SK-N-MC (cell line): ENCODE measurements around the gene CLN3.
"Not testable (repeated sequence)": the region's sequence is repeated elsewhere in the genome, so short reads cannot be mapped to it uniquely, and the experiment has no call there.

ENCODE experiments used
- DNase-seq: peaks from one replicate; pipeline ENCODE4 v3.0.0-alpha.2; 2011; ENCODE audit warnings: low read depth, low spot score
- H3K27ac ChIP-seq: fragments of 200-600 bp; sonication (generic); 2 replicates; pipeline ENCODE4 v1.5.1; 2016; ENCODE audit warnings: mixed run types
- H3K36me3 ChIP-seq: fragments of 200-600 bp; sonication (generic); 2 replicates; pipeline ENCODE4 v1.6.1; 2017; ENCODE audit warnings: antibody characterized with exemption, low read length, mixed read lengths; ENCODE audit not compliant: insufficient read depth
- H3K4me3 ChIP-seq: fragments of 200-600 bp; sonication (generic); 2 replicates; pipeline ENCODE4 v1.5.1; 2016
- H3K9ac ChIP-seq: fragments of 200-600 bp; sonication (generic); 2 replicates; pipeline ENCODE4 v1.8.0; 2017; ENCODE audit warnings: mixed run types, mixed read lengths; ENCODE audit not compliant: insufficient read length
- H3K9me3 ChIP-seq: fragments of 200-600 bp; sonication (generic); 2 replicates; pipeline ENCODE4 v1.6.1; 2017; ENCODE audit warnings: low read depth, mild to moderate bottlenecking, antibody characterized with exemption, low read length, moderate library complexity, mixed read lengths
- EZH2 ChIP-seq: fragments of 200-600 bp; sonication (generic); IDR thresholded peaks from one replicate; pipeline ENCODE4 v1.6.1; 2017; ENCODE audit warnings: antibody characterized with exemption
- FOXP2 ChIP-seq: optimal IDR thresholded peaks from 2 replicates; pipeline ENCODE3; 2011; ENCODE audit warnings: mild to moderate bottlenecking, moderate library complexity; ENCODE audit not compliant: insufficient read depth; ENCODE audit errors: extremely low read length, control extremely low read depth
- POLR2AphosphoS5 ChIP-seq: IDR thresholded peaks from 2 replicates; pipeline ENCODE4 v1.6.1; 2012; ENCODE audit warnings: mild to moderate bottlenecking, low read depth, low read length, borderline replicate concordance

Gene CLN3

DNA sequence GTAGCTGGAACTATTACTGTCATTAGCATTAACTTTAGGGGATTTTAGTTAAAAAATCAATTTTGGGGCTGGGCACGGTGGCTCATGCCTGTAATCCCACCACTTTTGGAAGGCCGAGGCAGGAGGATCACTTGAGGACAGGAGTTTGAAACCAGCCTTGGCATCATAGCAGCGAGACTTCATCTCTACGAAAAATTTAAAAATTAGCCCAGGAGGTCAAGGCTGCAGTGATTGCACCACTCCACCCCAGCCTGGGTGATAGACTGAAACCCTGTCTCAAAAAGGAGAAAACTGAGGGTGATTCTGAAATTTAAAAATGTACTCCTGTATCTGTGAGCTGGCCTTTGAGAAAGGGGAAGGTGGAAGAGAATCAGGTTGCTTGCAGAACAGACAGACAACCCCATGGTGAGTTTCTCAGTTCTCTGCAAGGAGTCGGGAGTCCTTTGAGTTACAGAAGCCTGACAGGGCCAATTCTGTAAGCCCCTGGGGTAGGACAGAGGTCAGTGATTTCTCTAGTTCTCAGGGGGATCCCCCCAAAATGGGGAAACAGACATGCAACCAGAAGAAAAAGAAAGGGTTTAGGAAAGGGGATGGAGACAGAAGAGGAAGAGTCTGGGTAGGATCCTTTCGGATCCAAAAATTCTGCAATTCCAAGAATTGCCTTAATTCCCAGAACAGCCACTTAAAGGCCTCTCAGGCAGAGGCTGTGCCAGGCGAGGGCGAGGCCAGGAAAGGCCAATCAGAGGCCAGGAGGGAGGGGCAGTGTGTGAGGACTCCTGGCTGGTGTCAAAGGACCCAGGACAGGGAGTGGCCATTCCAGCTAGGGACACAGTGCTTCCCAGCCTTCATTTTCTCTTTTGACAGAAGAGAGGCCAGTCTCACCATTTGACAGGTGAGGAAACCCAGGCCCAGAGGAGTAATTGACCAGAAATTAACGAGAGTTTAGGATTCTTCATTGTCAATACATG lies 40.2 kb upstream of the CLN3 start:
- DNase-seq = no peak
- Histone ChIP-seq H3K36me3 (no peaks in the 10 kb centered on the region), H3K9ac (no peak overlapping the region), H3K27ac (no peak overlapping the region), H3K9me3 (no peaks in the 10 kb centered on the region), H3K4me3 (no peak overlapping the region)
- TF ChIP-seq EZH2 = no peak

DNA sequence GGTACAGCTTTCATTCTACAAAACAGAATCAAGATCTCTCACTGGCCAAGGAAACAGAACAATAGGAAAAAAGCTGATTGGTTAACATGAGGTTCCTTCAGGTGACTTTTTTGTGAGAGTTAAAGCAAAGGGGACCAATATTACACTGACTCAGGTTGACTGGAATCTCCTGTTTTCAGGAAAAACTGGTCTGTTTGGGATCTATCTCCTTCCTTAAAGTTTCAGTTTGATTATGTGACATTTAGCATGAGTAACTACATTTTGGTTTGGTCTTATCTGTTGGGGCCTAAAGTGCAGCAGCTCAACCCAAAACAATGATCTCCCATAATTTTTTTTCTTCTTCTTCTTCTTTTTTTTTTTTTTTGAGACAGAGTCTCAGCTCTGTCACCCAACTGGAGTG lies 37.2 kb upstream of the CLN3 start:
- Histone ChIP-seq H3K36me3 (no peaks in the 10 kb centered on the region), H3K9ac (no peak overlapping the region), H3K27ac (no peak overlapping the region), H3K9me3 (no peaks in the 10 kb centered on the region), H3K4me3 (no peak overlapping the region)
- TF ChIP-seq FOXP2 (no peak), POLR2AphosphoS5 (no peak), EZH2 (no peak)
- DNase-seq = no peak

DNA sequence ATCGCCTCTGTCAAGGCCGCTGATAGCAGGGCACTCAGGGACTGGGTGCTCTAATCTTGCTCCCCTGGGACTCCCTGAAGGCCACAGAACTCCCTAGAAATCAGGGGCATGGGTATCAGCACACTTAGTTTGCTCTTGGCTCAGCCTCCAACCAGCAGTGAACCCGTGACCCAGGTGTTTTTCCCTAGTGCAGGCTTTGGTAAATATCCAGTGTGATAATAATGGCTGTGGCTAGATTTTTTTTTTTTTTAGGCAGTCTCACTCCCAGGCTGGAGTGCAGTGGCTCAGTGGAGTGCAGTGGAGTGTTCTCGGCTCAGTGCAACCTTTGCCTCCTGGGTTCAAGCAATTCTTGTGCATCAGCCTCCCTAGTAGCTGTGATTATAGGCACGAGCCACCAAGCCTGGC lies 36.6 kb upstream of the CLN3 start:
- DNase-seq = no peak
- Histone ChIP-seq H3K9ac (no peak overlapping the region), H3K4me3 (no peak overlapping the region), H3K36me3 (no peaks in the 10 kb centered on the region), H3K27ac (no peak overlapping the region), H3K9me3 (no peaks in the 10 kb centered on the region)
- no peak for TF ChIP-seq POLR2AphosphoS5
- TF ChIP-seq FOXP2 = no peak
- TF ChIP-seq EZH2 = no peak

DNA sequence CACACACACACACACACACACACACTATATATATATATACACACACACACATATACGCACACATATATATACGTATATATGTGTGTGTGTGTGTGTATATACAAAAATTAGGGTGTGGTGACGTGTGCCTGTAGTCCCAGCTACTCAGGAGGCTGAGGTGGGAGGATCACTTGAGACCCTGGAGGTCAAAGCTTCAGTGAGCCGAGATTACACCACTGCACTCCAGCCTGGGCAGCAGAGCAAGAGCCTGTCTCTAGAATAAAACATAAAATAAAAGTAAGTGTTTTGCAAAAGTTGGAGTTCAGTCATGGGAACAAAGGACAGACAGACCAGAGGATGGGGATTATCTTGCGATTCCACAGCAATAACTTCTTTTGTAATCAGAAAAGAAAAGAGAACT lies 36.1 kb upstream of the CLN3 start:
- no peak for DNase-seq
- Histone ChIP-seq H3K9me3 (no peaks in the 10 kb centered on the region), H3K27ac (no peak overlapping the region), H3K9ac (no peak overlapping the region), H3K4me3 (no peak overlapping the region), H3K36me3 (no peaks in the 10 kb centered on the region)
- TF ChIP-seq FOXP2 (no peak), EZH2 (no peak), POLR2AphosphoS5 (no peak)

DNA sequence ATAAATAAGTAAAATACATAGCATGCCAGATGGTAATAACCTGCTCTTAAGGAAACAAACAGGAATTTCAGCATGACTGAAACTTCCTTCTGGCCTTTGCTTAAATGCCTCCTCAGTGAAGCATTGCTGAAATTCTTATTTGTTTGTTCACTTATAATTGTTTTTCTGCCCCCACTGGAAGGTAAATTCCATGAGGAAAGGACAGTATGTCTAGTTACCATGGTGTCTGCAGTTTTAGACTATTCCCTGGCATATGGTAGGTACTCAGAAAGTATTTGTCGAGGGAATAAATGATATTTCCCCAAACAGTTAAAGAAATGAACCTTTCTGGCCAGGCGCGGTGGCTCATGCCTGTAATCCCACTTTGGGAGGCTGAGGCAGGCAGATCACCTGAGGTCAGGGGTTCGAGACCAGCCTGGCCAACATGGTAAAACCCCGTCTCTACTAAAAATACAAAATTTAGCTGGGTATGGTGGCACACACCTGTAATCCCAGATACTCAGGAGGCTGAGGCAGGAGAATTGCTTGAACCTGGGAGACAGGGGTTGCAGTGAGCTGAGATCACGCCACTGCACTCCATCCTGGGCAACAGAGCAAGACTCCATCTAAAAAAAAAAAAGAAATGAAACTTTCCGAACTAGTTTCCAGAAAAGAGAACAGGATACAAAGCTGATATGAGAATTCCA lies 35.4 kb upstream of the CLN3 start:
- not testable (repeated sequence) for DNase-seq, H3K36me3 ChIP-seq, H3K4me3 ChIP-seq, H3K9me3 ChIP-seq, H3K27ac ChIP-seq, H3K9ac ChIP-seq

DNA sequence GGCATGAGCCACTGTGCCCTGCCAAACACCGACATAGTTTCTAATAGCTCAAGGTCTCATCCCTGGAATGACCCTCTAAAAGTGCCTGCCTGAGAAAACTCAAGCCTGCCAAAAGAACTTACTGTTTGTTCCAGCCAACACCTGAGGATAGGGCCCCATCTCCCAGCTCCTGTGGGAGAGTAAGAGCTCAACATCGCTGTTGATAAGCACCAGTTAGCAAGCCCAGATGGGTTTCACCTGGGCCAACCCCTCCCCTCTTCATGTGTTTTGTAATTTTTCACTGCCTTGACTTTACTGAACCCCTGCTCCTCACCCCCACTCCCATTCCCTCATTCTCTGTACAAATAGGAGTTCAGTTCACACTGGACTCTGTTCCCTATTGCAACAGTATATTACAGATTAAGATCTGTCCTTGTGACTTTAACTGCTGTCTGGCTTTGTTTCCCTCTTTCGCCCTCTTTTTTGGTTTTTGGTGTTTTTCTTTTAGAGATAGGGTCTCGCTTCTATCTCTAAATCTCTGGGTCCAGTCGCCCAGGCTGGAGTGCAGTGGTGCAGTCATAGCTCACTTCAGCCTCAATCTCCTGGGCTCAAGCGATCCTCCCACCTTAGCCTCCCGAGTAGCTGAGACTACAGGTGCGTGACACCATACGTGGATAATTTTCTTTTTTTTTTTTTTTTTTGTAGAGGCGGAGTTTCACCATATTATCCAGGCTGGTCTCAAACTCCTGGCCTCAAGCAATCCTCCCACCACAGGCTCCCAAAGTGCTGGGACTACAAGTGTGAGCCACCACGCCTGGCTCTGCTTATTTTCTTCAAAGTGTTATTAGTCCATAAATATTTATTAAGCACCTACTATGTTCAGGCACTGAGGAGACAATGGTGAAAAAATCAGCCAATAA lies 34.6 kb upstream of the CLN3 start:
- Histone ChIP-seq H3K27ac (no peak overlapping the region), H3K9me3 (no peaks in the 10 kb centered on the region), H3K9ac (no peak overlapping the region), H3K36me3 (no peaks in the 10 kb centered on the region), H3K4me3 (no peak overlapping the region)
- TF ChIP-seq FOXP2 (no peak), EZH2 (no peak), POLR2AphosphoS5 (no peak)
- DNase-seq = no peak

DNA sequence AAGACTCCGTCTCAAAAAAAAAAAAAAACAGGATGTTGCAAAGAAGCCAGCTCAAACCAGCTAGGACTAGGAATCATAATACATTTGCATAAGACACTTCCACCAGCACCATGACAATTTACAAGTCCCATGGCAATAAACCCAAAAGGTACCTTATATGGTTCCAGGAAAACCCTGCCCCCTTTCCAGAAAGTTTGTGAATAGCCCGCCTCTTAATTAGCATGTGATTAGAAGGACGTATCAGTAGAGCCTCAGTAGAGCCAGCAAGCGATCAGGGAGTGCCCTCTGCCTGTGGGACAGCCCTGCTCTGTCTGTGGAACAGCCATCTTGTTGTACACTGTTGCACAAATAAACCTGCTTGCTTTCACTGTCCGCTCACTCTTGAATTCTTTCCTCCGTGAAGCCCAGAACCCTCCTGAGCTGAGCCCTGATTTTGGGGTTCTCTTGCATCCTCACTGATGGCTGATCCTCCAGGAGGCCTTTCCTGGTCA lies 32.9 kb upstream of the CLN3 start:
- no peak for DNase-seq
- Histone ChIP-seq H3K27ac (no peak overlapping the region), H3K36me3 (no peaks in the 10 kb centered on the region)

DNA sequence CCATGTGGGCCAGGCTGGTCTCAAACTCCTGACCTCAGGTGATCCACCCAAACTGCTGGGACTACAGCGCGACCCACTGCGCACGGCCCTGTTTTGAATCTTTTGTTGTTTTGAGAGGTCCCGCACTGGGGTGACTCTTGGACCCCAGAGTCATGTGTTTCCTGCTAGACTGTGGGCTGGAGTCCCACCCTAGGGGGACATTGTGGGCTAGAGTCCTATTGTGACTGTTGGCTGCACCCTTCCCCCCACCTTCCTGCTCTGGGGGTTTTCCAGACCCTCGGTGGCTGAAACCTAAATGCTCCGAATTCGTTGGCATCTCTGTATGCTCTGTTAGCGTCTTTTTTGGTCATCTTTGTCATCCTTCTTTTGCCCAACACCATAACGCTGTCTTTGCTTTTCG lies 30.9 kb upstream of the CLN3 start:
- H3K9me3 ChIP-seq = no peaks in the 10 kb centered on the region
- no peak overlapping the region for H3K9ac ChIP-seq
- TF ChIP-seq EZH2 (no peak), POLR2AphosphoS5 (no peak), FOXP2 (no peak)
- H3K36me3 ChIP-seq = no peaks in the 10 kb centered on the region
- no peak for DNase-seq
- no peak overlapping the region for H3K27ac ChIP-seq
- H3K4me3 ChIP-seq = no peak overlapping the region

More for the DNA sequence above, 32.9 kb upstream of the CLN3 start:
- Histone ChIP-seq H3K9ac (no peak overlapping the region), H3K9me3 (no peaks in the 10 kb centered on the region), H3K4me3 (no peak overlapping the region)
- TF ChIP-seq FOXP2 = no peak
- TF ChIP-seq POLR2AphosphoS5 = no peak
- no peak for TF ChIP-seq EZH2
